NK-92 (cell line): ENCODE measurements around the gene GRIK4.

Source experiments
- DNase-seq: peaks from one replicate; lab custom pipeline; 2025; ENCODE audit not compliant: unreplicated experiment; lab: John Stamatoyannopoulos, UW

GRIK4 gene

DNA sequence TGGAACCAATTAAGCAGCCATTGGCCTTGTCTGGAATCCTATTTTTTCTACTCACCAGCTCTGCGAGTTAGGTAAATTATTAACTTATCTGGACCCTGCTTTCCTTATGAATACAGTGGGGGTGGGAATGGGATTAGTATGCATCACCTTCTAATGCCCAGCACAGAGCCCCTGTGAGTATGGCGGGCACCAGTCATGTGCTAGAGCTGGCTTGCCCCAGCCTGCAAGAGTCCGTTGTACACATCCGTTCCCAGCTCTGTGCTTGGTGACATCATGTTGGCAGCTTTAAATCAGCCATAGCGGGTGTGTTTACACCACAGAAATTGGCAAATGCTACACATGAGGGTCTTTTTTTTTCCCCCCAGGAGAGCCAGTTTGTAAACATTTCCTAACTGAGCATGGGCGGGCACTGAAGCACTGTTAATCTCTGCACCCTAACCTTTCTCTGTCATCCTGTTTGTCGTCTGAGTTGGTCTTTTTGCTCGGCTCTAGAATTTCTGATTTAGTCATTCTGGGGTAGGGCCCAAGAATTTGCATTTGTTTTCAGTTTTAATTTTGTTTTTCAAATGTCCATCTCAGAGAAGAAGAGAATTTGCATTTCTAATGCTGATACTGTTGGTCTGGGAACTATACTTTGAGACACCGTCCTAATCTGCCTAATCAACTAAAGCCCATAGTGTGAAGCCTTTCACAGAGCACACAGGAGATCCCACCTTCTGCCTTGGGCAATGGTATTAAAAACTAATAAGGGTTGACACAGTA is 382.1 kb downstream of the GRIK4 start:
- DNase-seq, result no peak

DNA sequence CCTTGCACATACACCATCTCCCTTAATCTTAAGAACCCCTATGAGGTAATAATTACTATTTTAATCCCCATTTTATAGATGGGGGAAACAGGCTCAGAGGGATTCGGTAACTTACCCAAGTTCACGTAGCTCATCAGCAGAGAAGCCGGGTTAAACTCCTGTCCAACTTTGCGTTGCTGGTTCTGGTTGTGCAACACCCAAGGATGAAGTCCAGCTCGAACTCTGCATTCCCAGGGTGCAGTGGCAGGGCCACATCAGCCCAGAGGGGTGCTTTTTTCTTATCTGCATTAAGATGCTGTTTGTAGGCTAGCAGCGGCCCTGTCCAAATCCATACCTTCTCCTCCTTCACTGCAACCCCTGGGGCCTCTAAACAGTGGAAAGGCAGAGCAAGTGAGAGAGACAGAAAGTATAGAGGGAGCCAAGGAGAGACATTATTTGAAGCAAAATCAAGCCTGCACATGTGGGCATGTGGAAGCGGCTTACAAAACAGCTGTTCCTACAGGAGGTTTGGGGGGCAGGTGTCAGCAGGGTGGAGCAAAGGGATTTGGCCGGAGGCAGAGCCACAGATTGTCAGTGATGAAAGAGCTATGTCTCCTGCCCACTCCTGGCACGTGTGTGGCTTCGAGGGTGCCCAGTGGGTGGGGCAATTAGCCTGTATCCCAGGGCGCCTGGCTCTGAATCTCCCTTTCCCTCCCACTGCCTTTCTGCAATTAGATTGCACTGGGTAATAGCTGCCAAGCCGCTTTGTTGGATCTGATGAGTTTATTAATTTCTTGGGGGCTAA is 382.8 kb downstream of the GRIK4 start:
- DNase-seq, result no peak

DNA sequence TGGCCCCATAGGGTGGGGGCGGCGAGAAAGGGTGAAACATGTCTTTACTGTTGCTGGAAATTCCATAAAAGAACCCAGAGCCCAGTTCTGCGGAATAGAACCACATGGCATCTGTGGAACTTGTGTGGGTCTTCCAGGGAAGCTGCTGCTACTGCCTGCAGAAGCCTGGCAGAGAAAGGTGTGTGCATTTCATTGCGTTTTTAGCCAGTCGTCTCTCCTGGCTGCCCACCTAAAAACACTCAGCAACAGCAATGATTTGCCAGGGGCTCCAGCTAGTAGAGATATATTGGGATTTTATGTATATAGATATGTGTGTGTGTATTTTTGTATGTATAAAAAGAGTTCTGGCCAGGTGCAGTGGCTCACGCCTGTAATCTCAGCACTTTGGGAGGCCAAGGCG is 385.1 kb downstream of the GRIK4 start:
- no peak for DNase-seq

DNA sequence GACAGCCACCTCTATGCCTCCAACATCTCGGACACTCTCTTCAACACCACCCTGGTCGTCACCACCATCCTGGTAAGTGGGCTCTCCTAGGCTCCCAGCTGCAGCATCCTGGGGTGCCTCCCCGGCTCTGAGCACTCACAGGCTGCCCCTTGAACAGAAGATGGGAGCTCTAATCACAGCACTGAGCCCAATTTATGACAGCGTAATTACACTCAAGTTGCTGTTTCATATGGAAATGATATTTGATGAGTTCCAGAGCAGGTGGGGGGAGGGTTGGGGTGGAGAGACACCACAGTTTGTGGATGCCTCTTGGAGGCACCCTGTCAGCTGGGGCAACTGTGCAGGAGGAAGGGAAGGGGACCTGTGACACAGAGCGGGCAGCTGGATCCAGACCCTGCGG is 387.0 kb downstream of the GRIK4 start:
- no peak for DNase-seq

DNA sequence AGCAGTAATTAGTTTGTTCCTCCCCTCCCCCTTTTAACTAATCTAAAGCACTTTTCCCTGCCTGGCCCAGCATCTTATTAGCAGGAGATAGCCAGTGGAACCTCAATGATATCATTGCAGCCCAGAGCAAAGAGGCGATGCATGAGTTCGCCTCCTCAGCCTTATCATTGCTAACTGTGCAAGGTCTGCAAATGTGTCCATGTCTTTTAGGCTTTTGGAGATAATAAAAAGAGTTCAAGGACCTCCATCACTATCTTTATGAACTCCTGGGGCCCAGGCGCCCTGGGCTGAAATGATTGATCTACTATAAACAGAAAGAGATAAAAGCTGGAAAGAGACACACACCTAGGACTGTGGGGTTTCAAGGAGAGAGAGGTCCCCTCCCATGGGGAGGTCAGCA is 388.2 kb downstream of the GRIK4 start:
- no peak for DNase-seq

DNA sequence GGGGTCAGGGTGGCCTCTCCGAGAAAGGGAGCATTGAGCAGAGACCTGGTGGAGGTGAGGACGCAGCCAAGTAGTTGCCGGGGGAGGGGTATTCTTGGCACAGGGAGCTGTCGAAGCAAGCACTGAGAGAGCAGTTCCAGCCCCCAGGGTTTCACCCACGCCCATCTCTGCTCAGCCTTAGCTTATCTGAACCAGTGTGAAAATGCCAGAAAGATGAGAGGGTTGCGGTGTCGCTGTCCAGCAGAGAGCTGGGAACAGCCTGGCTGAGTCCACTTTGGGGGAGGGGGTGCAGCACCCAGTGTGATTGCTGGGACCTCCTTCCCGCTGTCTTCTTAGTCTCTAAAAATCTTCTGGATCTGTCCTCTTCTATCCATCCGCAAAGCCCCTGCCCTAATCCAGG is 389.1 kb downstream of the GRIK4 start:
- no peak for DNase-seq

DNA sequence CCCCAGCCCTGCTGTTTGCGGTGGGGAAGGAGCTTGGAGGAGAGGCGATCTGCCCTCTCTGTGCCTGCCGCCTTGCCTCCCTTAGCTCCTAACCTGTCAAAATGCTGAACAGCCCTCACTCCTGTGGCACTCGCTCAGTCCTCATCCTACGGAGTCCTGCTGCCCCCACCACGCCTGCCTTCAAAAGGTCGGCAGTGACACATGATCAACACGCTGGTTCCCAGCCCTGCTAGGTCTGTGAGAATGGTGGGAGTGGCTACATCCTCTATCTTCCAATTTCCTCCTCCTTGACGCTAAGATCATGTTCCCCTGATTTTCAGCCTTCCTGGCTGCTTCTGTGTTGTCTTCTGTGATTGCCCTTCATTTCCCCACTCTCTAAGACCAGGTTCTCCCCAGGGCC is 392.1 kb downstream of the GRIK4 start:
- DNase-seq, result no peak

DNA sequence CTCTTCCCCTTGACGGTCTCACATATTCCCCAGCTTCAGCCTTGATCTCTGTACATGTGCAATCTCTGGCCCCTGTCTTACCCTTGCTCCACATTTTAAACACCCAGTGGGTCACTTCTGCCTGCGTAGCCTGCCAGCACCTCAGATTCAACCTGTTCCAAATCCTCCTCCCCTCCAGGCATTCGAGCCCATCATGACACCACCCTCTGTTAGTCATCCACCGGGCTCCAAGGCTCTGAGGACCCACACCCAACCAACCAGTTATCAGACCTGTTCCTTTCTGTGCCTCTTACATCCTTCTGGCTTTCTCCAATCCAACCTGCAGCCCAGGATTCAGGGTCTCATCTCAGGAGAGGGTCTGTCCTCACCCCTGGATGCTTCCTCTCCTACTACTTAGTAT is 392.6 kb downstream of the GRIK4 start:
- DNase-seq, result no peak

DNA sequence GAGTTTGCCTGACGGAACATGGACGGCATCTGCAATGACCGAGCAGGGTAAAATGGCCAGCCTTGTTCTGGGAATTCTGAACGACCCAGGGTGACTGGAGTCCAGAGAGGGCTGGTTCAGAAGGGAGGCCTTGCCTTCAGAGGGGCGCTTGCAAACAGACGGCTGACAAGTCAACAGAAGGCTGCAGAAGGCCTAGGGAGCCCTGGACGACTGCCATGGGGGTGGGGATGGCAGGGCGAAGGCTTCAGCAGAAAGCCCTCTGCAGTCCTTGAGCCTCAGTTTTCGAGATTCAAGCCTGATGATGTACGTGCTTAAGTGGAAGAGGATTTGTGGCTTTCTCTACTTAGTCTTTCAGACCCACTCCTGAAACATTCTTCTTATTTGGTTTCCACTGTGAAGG is 395.2 kb downstream of the GRIK4 start:
- DNase-seq, result no peak

DNA sequence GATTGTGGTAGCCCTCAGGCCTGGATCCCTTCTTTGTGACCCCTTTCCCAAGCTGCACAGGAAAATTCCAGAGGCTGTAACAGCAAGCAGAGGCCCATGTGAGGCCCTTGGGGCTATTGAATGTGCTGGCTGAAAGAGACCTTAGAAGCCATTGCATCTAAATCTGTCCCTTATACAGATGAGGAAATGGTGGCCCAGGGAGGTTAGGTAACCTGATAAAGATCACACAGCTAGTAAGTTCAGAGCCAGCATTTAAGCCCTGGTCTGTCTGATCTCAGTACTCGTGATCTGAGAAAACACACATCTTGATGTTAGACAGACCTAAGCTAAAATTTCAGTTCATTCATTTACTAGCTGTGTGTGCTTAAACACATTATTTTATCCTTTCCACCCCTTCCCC is 396.4 kb downstream of the GRIK4 start:
- no peak for DNase-seq

DNA sequence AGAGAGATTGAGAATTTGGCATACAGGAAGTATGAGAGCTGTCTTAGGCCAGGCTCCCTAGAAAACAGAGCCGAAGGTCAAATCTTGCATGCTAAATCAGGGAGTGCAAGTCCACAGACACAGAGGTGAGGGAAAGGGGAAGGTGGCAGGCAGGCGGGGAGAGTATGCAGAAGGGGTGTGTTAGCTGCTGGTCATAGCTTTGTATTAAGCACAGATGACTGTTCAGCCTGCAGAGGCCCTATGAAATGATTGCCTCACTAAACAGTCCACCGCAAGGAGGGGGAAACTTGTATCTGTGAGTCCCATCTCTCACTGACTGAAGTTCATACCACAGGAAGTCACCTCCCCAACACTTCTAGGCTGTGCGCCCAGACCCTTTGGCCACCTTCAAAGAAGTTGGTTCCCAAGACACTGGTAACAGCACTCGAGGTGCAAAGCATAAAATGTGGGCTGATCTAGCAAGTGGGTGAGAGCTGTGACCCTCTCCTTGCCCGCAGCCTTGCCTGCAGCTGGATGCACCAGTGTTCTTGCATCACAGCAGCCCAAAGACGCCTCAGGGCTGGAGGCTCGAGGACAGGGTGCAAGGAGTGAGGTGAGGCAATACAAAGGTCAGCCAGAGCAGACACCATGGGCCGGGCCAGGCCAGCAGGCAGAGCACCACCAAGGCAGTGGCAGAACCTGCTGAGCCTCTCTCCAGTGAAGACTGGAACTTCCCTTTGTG is 397.1 kb downstream of the GRIK4 start:
- no peak for DNase-seq

DNA sequence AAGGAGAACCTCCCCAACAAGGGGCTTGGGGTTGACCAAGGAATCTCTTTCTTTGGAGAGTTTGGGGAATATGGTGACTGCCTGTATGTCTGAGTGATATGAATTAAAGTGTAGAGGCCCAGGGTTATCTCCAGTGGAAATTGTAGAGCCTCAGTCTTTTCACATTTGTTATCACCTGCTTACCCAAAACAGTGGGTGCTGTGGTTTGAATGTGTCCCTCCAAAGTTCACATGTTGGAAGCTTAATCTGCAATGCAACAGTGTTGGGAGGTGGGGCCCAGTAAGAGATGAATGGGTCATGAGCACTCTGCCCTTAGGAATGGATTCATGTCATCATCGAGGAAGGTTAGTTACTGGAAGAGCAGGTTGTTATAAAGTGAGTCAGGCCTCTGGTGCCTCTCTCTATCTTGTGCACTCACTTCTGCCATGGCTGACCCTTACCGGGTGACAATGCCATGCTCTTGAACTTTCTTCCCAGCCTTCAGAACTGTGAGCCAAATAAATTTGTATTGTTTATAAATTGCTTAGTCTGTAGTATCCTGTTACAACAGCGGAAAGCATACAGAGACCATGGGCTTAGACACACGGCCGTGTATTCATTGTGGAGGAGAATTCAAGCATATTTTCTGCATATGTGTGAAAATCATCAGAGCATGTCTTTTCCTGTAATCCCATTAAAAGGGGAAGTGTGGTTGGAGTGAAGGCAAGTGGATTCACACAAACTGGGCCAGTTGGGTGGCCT is 398.3 kb downstream of the GRIK4 start:
- DNase-seq, result no peak

DNA sequence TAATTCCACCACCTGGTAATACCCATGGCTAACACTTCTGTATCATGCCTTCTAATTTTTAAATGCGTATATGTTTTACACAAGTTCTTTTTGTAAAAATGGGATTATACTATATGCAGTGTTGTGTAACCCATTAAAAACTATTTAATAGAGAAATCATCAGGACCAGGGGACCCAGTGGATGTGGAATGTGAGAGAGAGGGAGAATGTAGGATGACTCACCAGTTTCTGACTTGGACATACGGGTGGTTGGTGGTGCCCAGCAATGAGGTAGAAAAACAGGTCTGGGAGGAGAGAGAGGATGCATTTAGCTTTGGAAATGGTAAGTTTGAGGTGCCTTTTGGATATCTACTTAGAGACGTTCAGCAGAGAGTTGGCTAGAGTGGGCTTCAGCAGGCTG is 400.4 kb downstream of the GRIK4 start:
- DNase-seq, result no peak

DNA sequence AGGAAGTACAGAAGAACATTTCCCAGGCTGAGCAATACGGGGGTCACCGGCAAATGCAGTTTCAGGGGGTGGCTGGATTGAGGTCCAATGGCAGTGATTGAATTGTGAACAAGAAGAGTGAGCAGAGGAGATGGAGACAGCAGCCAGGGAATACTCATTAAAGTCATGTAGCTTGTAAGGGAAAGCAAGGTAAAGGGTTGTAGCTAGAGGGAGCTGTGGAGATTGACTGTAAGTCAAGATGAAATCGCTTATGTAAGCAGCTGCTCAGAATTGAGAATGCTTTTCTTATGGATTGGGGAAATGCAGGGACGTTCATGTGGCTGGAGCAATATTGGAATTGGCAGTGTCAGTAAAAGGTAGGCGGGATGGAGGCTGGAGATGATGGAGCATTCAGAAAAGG is 401.0 kb downstream of the GRIK4 start:
- no peak for DNase-seq

DNA sequence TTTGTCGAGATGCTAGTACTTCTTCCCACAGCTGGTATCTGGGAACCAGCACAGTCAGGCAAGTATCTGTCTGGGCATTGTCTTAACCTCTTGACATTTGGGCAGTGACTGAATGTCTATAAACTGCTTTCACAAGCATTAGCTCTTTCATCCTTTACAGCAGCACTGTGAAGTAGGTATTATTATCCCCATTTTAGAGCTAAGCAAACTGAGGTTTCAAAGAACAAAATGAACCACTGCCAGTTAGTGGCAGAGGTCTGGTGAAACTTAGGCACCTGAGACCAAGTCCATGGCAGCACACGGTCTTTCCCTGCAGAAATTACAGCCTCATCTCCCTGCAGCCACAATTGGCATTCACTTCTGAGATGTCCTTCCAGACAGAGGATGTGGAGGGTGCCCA is 401.4 kb downstream of the GRIK4 start:
- no peak for DNase-seq

DNA sequence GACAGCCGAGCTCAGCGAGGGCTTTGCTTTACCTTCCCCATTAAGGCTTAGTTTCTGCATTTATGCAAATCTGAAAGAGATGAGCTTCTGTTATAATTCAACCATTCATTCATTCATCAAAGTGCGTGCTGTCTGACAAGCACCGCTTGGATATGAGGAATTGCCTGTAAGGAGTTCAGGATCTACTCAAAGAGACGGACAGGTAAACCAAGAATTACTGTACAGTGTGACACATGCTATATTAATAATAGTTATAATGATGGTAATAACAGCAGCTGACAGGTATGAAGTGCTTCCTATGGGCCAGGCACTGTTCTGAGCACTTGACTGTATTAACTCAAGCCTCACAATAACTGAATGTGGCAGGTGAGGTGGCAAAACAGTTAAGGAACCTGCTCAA is 402.5 kb downstream of the GRIK4 start:
- no peak for DNase-seq

DNA sequence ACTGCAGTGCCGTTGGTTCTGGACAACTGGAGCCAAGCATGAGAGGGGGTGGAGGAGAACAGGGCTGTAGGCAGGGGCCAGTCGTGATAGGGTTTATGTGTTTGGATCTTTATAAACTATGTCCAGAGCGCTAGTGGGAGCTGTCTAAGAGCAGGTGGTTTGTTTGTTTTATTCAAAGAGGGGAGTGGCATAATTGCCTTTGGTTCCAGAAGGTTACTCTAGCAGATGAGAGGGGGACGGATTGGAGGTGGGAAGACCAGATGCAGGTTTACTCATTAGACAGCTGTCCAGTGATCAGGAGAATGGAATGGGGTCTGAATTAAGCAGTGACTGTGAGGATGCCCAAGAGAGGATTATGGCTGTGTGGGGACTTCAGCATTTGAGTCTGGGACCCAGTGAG is 403.1 kb downstream of the GRIK4 start:
- DNase-seq, result no peak

DNA sequence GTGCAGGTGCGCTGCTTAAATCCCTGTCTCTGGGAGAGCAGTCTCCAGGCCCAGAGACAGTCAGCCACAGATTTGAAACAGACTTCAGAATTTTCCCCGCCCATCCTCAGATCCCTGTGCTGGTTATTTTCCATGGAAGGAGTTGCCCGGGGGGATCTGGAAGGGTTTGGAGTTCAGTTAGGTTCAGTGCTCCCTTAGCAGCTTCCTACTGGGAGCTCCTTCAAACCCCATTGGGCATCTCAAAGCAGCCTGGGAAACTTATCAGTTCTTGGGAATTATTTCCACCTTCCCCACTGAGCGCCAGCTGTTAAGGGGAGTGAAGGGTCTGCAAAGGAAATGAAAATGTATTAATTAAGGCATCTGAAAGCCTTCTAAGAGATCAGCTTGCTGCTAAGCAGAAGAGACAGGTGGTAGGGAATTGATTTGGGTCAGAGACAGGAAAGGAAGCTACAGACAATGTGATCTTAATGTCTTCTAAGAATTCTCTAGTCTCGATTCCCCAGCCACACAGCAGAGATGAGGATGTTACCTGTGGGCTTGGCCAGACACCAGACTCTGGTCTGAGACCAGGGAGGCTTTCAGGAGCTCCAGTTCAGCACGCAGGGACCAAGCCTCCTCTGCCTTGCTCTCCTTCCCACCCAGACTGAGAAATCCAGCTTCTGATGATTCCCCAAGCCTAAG is 406.2 kb downstream of the GRIK4 start:
- DNase-seq, result no peak

DNA sequence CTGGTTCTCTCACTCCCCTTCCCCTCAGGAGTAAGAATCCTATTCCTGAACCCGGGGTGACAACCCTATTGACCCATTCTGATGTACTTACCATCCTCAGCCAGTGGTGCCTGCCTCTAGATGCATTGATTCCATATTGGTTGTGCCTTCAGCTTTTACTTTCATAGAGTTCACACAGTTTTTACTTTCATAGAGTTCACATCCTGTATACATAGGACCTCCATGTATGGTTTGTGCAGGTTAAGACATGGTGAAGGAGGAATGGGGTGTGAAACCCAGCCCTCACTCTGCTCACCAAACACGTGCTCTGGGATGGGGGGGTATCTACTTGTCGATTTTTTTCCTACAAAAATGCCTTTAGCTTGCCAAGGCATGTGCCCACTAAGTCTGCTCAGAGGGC is 406.7 kb downstream of the GRIK4 start:
- no peak for DNase-seq

DNA sequence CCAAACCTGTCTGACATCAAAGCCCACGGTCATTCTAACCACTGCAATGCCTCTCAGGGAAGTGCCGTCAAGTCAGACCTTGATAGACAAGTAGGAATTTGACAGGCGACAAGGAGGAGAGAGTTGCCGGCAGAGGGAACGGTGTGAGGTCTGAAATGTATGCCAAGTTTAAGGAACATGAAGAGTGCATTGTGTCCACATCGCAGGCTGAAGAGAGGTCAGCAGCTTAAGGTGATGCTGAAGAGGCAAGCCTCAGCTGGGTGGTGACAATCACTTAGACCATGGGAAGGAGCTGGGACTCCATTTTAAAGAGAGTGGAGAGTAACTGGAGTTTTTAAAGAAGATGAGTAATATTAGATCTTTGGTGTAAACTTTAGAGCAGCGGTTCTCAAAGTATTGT is 407.5 kb downstream of the GRIK4 start:
- no peak for DNase-seq

DNA sequence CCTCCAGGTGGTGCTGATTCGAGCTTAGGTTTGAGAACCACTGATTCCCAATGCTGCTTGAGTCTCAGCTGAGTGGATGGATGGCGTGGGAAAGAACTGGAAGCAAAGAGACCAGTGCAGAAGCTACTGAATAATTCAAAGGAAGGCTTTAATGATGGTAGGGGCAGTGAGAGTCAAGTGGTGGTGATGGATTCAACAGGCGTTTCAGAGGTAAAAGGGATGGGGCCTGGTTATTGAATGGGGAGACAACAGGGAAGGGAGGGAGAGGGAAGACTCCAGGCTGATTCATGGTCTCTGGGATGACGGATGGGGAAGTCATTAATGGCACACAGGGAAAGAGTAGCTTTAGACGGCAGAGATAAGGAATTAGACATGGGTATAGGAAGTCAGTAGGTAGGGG is 408.0 kb downstream of the GRIK4 start:
- no peak for DNase-seq
